Measurements from ENCODE around the gene KIAA0586. TPM values are rescaled to one million over a fixed set of nuclear protein-coding genes. Genes with fewer than 3 reads are reported as not detected.

KIAA0586 gene
- total and polyA plus RNA-seq, 7 donors: 2.5 to 14.2 (median 6.2) TPM

DNA sequence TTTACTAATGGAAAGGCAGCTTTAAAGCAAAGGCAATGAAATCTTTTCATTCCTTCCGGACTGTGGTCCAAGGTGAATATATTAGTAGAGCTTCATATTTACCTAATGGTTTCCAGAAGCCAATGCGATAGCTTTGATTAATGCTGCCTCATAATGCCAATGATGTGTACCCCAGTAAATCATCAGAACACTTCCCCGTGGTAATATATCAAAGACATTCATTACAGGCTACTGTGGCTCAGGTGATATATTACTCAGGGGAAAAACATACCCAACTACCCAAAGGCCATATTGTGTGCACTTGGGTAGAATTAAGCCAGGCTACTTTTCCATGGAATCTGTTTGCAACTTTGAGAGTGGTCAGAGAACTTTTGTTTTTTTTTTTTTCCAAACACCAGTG lies 140.8 kb downstream of the KIAA0586 start:
- H3K27me3 ChIP-seq (ENCODE audit: insufficient read depth in 3 of 3, low read length in 2 of 3): no peaks in the 10 kb centered on the region
- H3K4me1 ChIP-seq: no peaks in the 10 kb centered on the region
- H3K36me3 ChIP-seq (ENCODE audit: insufficient read depth in 1 of 2, low read depth in 1 of 2): no peaks in the 10 kb centered on the region
- no peak overlapping the region for H3K27ac ChIP-seq
- no peak overlapping the region for H3K4me3 ChIP-seq
- DNase-seq: no peak
- H3K9me3 ChIP-seq: no peaks in the 10 kb centered on the region
- intact Hi-C loops (cut with DNase I): no loop called here
- TF ChIP-seq, protein P1, sequence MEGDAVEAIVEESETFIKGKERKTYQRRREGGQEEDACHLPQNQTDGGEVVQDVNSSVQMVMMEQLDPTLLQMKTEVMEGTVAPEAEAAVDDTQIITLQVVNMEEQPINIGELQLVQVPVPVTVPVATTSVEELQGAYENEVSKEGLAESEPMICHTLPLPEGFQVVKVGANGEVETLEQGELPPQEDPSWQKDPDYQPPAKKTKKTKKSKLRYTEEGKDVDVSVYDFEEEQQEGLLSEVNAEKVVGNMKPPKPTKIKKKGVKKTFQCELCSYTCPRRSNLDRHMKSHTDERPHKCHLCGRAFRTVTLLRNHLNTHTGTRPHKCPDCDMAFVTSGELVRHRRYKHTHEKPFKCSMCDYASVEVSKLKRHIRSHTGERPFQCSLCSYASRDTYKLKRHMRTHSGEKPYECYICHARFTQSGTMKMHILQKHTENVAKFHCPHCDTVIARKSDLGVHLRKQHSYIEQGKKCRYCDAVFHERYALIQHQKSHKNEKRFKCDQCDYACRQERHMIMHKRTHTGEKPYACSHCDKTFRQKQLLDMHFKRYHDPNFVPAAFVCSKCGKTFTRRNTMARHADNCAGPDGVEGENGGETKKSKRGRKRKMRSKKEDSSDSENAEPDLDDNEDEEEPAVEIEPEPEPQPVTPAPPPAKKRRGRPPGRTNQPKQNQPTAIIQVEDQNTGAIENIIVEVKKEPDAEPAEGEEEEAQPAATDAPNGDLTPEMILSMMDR (IDR thresholded peaks at IDR 0.05): no peak
- no peak for ATAC-seq
- WGBS, 3 donors: 70 to 76% (median 72%) methylated on average over 3 of the region's 3 CpGs

DNA sequence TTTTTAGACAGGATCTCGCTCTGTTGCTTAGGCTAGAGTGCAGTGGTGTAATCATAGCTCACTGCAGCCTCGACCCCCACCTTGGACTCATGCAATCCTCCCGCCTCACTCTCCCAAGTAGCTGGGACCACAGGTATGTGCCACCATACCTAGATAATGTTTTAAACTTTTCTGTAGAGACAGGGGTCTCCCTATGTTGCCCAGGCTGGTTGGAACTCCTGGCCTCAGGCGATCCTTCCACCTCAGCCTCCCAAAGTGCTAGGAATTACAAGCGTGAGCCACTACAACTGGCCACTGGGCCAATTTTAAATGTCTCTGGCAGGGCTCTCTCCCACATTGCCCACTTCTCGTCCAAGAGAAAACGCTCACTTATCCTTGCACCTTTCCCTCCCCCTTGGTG lies 143.7 kb downstream of the KIAA0586 start:
- Histone ChIP-seq H3K4me1 (no peaks in the 10 kb centered on the region), H3K36me3 (ENCODE audit: insufficient read depth in 1 of 2, low read depth in 1 of 2) (no peaks in the 10 kb centered on the region), H3K27ac (no peak overlapping the region), H3K9me3 (no peaks in the 10 kb centered on the region), H3K27me3 (ENCODE audit: insufficient read depth in 3 of 3, low read length in 2 of 3) (no peaks in the 10 kb centered on the region), H3K4me3 (no peak overlapping the region)
- 91 to 92% (median 91%) methylated on average over 7 of the region's 7 CpGs for WGBS, 3 donors
- TF ChIP-seq, protein P1 (IDR thresholded peaks at IDR 0.05): no peak
- DNase-seq (no peak), ATAC-seq (no peak)
- intact Hi-C loops (cut with DNase I): no loop called here

DNA sequence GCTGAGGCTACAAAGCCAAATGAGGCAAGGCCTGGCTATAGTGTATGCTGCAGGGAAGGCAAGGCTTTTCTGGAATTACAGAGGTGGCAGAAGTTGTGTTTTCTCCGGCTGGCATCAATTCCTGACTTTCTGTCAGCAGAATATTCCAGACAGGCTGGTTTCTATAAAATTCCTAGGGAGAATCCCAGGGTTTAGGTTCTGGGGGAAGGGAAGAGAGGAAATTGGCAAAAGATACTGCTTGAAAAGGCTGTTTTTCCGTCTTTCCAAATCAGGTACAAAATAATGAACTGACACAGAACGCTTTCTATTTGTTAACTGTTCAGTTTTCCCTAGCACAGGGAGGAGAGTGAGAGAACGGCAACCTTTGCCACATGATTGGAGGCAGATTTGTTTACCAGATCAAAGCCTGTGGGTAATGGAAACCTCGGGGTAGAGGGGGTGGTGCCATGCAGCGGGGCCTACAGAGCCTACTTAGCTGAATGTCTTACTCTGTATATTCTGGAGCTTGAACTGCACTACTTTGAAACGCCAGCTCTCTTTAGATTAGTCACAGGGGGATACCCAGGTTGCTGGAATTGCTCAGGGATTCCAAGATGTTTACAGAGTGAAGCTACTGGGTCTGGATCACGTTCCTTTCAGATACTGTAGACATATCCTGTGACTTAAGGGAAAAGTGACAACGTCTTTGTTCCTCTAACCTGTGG lies 144.4 kb downstream of the KIAA0586 start:
- no peaks in the 10 kb centered on the region for H3K4me1 ChIP-seq
- intact Hi-C loops (cut with DNase I): no loop called here
- no peaks in the 10 kb centered on the region for H3K9me3 ChIP-seq
- 49 to 58% (median 51%) methylated on average over 9 of the region's 9 CpGs for WGBS, 3 donors
- H3K27me3 ChIP-seq (ENCODE audit: insufficient read depth in 3 of 3, low read length in 2 of 3): no peaks in the 10 kb centered on the region
- no peak overlapping the region for H3K27ac ChIP-seq
- no peak for ATAC-seq
- DNase-seq: no peak
- H3K4me3 ChIP-seq: no peak overlapping the region
- TF ChIP-seq, protein P1 (IDR thresholded peaks at IDR 0.05): no peak
- H3K36me3 ChIP-seq (ENCODE audit: insufficient read depth in 1 of 2, low read depth in 1 of 2): no peaks in the 10 kb centered on the region

DNA sequence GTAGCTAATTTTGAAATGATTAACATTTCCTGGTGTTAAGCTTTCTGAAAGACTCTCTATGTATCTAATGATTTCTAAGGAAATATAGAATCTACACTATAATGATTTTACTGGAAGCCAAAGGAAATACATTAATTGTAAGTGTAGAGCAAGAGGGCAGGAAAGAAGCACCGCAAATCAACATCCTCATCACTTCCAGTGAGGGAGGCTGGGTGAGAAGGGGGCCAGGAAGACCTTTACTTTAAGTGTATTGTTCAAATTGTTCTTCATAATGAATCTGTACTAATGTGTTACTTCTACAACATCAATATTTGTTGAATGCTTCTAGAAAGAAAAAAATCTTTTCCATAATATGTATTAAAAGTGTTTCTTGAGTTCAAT lies 144.9 kb downstream of the KIAA0586 start:
- Histone ChIP-seq H3K27me3 (ENCODE audit: insufficient read depth in 3 of 3, low read length in 2 of 3) (no peaks in the 10 kb centered on the region), H3K36me3 (ENCODE audit: insufficient read depth in 1 of 2, low read depth in 1 of 2) (no peaks in the 10 kb centered on the region), H3K27ac (no peak overlapping the region), H3K4me3 (no peak overlapping the region), H3K9me3 (no peaks in the 10 kb centered on the region), H3K4me1 (no peaks in the 10 kb centered on the region)
- intact Hi-C loops (cut with DNase I): no loop called here
- ATAC-seq (no peak), DNase-seq (no peak)
- TF ChIP-seq, protein P1 (IDR thresholded peaks at IDR 0.05): no peak
- 83 to 92% (median 90%) methylated on average over 1 of the region's 1 CpG for WGBS, 3 donors

DNA sequence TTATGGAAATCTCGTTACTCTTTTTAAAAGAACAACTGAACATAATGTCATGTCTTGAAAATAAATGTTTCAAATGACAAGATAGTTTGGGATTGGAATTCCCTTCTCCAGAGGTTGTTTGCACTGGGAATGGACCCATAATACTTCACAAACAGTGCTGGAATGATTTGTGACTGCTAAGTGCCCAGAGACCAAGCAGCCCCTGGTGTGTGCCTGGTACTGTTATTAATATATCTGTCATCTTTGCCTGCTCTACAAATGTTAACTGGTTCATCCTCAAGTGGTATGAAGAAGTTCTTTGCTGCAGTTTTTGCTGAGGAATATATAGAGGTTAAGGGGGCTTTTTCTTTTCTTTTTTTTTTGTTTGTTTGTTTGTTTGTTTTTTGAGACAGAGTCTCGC lies 145.3 kb downstream of the KIAA0586 start:
- TF ChIP-seq, protein P1 (IDR thresholded peaks at IDR 0.05): no peak
- Histone ChIP-seq H3K36me3 (ENCODE audit: insufficient read depth in 1 of 2, low read depth in 1 of 2) (no peaks in the 10 kb centered on the region), H3K4me1 (no peaks in the 10 kb centered on the region), H3K27me3 (ENCODE audit: insufficient read depth in 3 of 3, low read length in 2 of 3) (no peaks in the 10 kb centered on the region), H3K4me3 (no peak overlapping the region), H3K27ac (no peak overlapping the region), H3K9me3 (no peaks in the 10 kb centered on the region)
- WGBS, 3 donors: 87 to 100% (median 95%) methylated on average over 2 of the region's 2 CpGs
- no peak for ATAC-seq
- no peak for DNase-seq
- intact Hi-C loops (cut with DNase I): no loop called here

All from psoas muscle (tissue), 8 donors.